ENCODE data around the gene GSTM3.
"Not testable (repeated sequence)": the region's sequence is repeated elsewhere in the genome, so short reads cannot be mapped to it uniquely, and the experiment has no call there.

The GSTM3 gene

GRCh38 chr1:109713636-109714035 is 27.2 kb downstream of the GSTM3 start:
- ChIA-PET CTCF (no interaction called here), POLR2A (no interaction called here)
- TF ChIP-seq YY2 (tag by site-specific recombination; IDR thresholded peaks at IDR 0.05) (no peak), ZNF398 (tag by site-specific recombination; IDR thresholded peaks at IDR 0.05) (no peak), ZNF580 (tag by site-specific recombination; IDR thresholded peaks at IDR 0.05) (no peak), ZNF174 (tag by site-specific recombination; IDR thresholded peaks at IDR 0.05) (no peak), PRDM4 (tag by site-specific recombination; IDR thresholded peaks at IDR 0.05) (no peak), HOXA7 (CRISPR knock-in tag; IDR thresholded peaks at IDR 0.05; ENCODE audit: borderline replicate concordance) (no peak), ZNF585B (tag by site-specific recombination; IDR thresholded peaks at IDR 0.05) (no peak), ZNF670 (tag by site-specific recombination; IDR thresholded peaks at IDR 0.05; ENCODE audit: low read depth) (no peak), MYNN (tag by site-specific recombination; IDR thresholded peaks at IDR 0.05; ENCODE audit: borderline replicate concordance) (no peak), KLF8 (tag by site-specific recombination; IDR thresholded peaks at IDR 0.05) (no peak), SETDB1 (IDR thresholded peaks at IDR 0.05; ENCODE audit: insufficient read length, low read length) (no peak), OVOL3 (tag by site-specific recombination; IDR thresholded peaks at IDR 0.05) (no peak), ZBTB49 (tag by site-specific recombination; IDR thresholded peaks at IDR 0.05; ENCODE audit: low read depth) (no peak), ZNF600 (tag by site-specific recombination; IDR thresholded peaks at IDR 0.05) (no peak), ZNF629 (tag by site-specific recombination; IDR thresholded peaks at IDR 0.05) (no peak), ZEB2 (tag by site-specific recombination; IDR thresholded peaks at IDR 0.05) (no peak), ZNF621 (tag by site-specific recombination; IDR thresholded peaks at IDR 0.05) (no peak)

DNA sequence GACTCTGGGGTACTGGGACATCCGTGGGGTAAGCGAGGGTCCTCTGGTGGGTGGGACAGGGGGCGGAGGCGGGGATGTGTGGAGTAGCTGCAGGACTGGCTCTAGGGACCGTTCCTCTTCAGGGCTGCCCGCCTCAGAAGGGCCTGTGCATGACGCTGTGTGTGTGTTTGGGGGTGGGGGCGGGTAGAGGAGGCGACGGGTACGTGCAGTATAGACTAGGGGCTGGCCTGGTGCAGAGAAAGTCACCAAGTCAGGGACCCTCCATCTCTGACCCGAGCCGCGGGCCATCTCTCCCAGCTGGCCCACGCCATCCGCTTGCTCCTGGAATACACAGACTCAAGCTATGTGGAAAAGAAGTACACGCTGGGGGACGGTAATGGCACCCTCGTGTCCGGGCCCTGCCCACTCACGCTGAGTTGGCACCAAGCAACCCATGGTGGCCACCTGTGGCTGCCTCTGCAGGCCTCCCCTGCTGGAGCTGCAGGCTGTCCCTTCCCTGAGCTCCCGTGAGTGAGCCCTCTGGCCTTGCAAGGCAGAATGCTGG is 28.4 kb downstream of the GSTM3 start:
- Histone ChIP-seq H3K36me3 (ENCODE audit: control insufficient read depth in 2 of 2, insufficient read depth in 1 of 2, low read length in 2 of 2) (no peaks in the 10 kb centered on the region), H3K4me1 (ENCODE audit: control insufficient read depth, insufficient read depth, low read length) (no peaks in the 10 kb centered on the region), H3K4me3 (ENCODE audit: low read depth, low read length) (no peak overlapping the region), H3K9me3 (ENCODE audit: control insufficient read depth, insufficient read depth, low read depth, low read length) (no peaks in the 10 kb centered on the region), H3K27ac (ENCODE audit: extremely low read depth, low read depth, low read length) (no peak overlapping the region)
- CTCF ChIA-PET: interaction anchor here (0.6 kb wide), 1 partner anchor 8 kb away, joined by 4 read pairs; no protein-coding TSS in a partner anchor
- POLR2A ChIA-PET: no interaction called here
- TF ChIP-seq ZNF558 (tag by site-specific recombination; IDR thresholded peaks at IDR 0.05) (no peak), GLIS2 (tag by site-specific recombination; IDR thresholded peaks at IDR 0.05) (no peak)

More at GRCh38 chr1:109713636-109714035, 27.2 kb downstream of the GSTM3 start:
- Histone ChIP-seq H3K4me3 (ENCODE audit: low read depth, low read length) (no peak overlapping the region), H3K9me3 (ENCODE audit: control insufficient read depth, insufficient read depth, low read depth, low read length) (no peaks in the 10 kb centered on the region), H3K27ac (ENCODE audit: extremely low read depth, low read depth, low read length) (no peak overlapping the region), H3K36me3 (ENCODE audit: control insufficient read depth in 2 of 2, insufficient read depth in 1 of 2, low read length in 2 of 2) (no peaks in the 10 kb centered on the region), H3K4me1 (ENCODE audit: control insufficient read depth, insufficient read depth, low read length) (no peaks in the 10 kb centered on the region)

GRCh38 chr1:109711593-109712320 is 29.1 kb downstream of the GSTM3 start, which contains the start of gene GSTM5:
TSS of gene GSTM5 (plus strand) at chr1:109712251. CDS start at chr1:109712313, 62 bp downstream.
- H3K27ac ChIP-seq (ENCODE audit: extremely low read depth, low read depth, low read length); H3K4me1 ChIP-seq (ENCODE audit: control insufficient read depth, insufficient read depth, low read length); H3K4me3 ChIP-seq (ENCODE audit: low read depth, low read length); H3K9me3 ChIP-seq (ENCODE audit: control insufficient read depth, insufficient read depth, low read depth, low read length); H3K36me3 ChIP-seq (ENCODE audit: control insufficient read depth in 2 of 2, insufficient read depth in 1 of 2, low read length in 2 of 2); POLR2A ChIA-PET: not testable (repeated sequence)
- CTCF ChIA-PET: interaction anchor here (0.6 kb wide), 1 partner anchor 9 kb away, joined by 4 read pairs; no protein-coding TSS in a partner anchor

- H3K9me3 ChIP-seq (ENCODE audit: control insufficient read depth, insufficient read depth, low read depth, low read length); H3K4me1 ChIP-seq (ENCODE audit: control insufficient read depth, insufficient read depth, low read length); H3K27ac ChIP-seq (ENCODE audit: extremely low read depth, low read depth, low read length); H3K4me3 ChIP-seq (ENCODE audit: low read depth, low read length); POLR2A ChIA-PET; H3K36me3 ChIP-seq (ENCODE audit: control insufficient read depth in 2 of 2, insufficient read depth in 1 of 2, low read length in 2 of 2): not testable (repeated sequence)
- CTCF ChIA-PET: interaction anchor here (0.6 to 1.1 kb wide), 3 partner anchors 63 to 302 kb away, joined by 3 to 4 read pairs (median 3); no protein-coding TSS in a partner anchor
Observed at GRCh38 chr1:109709822-109710221, 31.0 kb downstream of the GSTM3 start.

Measured in HEK293 (cell line).